ENCODE data around the gene CCDC60.

CCDC60 gene

GRCh38 chr12:119375075-119375882 lies 40.8 kb downstream of the CCDC60 start:
- Histone ChIP-seq H3K4me1 (ENCODE audit: low read depth, poor library complexity, severe bottlenecking) (no peaks in the 10 kb centered on the region), H3K4me2 (no peak overlapping the region), H3K79me2 (ENCODE audit: insufficient read depth, low read depth) (no peaks in the 10 kb centered on the region), H2AFZ (ENCODE audit: low read depth) (no peak overlapping the region), H3K27ac (no peak overlapping the region), H3K9ac (no peak overlapping the region), H3K4me3 (IDR thresholded peaks at IDR 0.05; ENCODE audit: insufficient read depth, low read depth, low read length) (no peak overlapping the region), H3K36me3 (ENCODE audit: insufficient read depth) (no peaks in the 10 kb centered on the region), H3K27me3 (ENCODE audit: insufficient read depth, low read depth) (no peaks in the 10 kb centered on the region), H4K20me1 (ENCODE audit: insufficient read depth) (no peaks in the 10 kb centered on the region)
- no peak for TF ChIP-seq CTCF (conservative IDR thresholded peaks at IDR 0.05; ENCODE audit: low read depth, low read length)

- Histone ChIP-seq H4K20me1 (ENCODE audit: insufficient read depth) (no peaks in the 10 kb centered on the region), H3K4me1 (ENCODE audit: low read depth, poor library complexity, severe bottlenecking) (no peaks in the 10 kb centered on the region), H3K79me2 (ENCODE audit: insufficient read depth, low read depth) (no peaks in the 10 kb centered on the region), H2AFZ (ENCODE audit: low read depth) (no peak overlapping the region), H3K9ac (no peak overlapping the region), H3K27me3 (ENCODE audit: insufficient read depth, low read depth) (no peaks in the 10 kb centered on the region), H3K27ac (no peak overlapping the region), H3K4me2 (no peak overlapping the region), H3K4me3 (IDR thresholded peaks at IDR 0.05; ENCODE audit: insufficient read depth, low read depth, low read length) (no peak overlapping the region), H3K36me3 (ENCODE audit: insufficient read depth) (no peaks in the 10 kb centered on the region)
- TF ChIP-seq CTCF (conservative IDR thresholded peaks at IDR 0.05; ENCODE audit: low read depth, low read length): no peak
These were observed 41.3 kb downstream of the CCDC60 start for GRCh38 chr12:119375883-119376190.

GRCh38 chr12:119378903-119379302 lies 44.4 kb downstream of the CCDC60 start:
- no peak for TF ChIP-seq CTCF (conservative IDR thresholded peaks at IDR 0.05; ENCODE audit: low read depth, low read length)

GRCh38 chr12:119381471-119382235 lies 47.1 kb downstream of the CCDC60 start:
- no peaks in the 10 kb centered on the region for H4K20me1 ChIP-seq (ENCODE audit: insufficient read depth)
- H3K4me2 ChIP-seq: no peak overlapping the region
- TF ChIP-seq CTCF (conservative IDR thresholded peaks at IDR 0.05; ENCODE audit: low read depth, low read length): no peak

More at GRCh38 chr12:119378903-119379302, 44.4 kb downstream of the CCDC60 start:
- Histone ChIP-seq H3K27me3 (ENCODE audit: insufficient read depth, low read depth) (no peaks in the 10 kb centered on the region), H3K9ac (no peak overlapping the region), H3K4me2 (no peak overlapping the region), H4K20me1 (ENCODE audit: insufficient read depth) (no peaks in the 10 kb centered on the region), H2AFZ (ENCODE audit: low read depth) (no peak overlapping the region), H3K4me3 (IDR thresholded peaks at IDR 0.05; ENCODE audit: insufficient read depth, low read depth, low read length) (no peak overlapping the region), H3K79me2 (ENCODE audit: insufficient read depth, low read depth) (no peaks in the 10 kb centered on the region), H3K27ac (no peak overlapping the region), H3K36me3 (ENCODE audit: insufficient read depth) (no peaks in the 10 kb centered on the region), H3K4me1 (ENCODE audit: low read depth, poor library complexity, severe bottlenecking) (no peaks in the 10 kb centered on the region)

More at GRCh38 chr12:119381471-119382235, 47.1 kb downstream of the CCDC60 start:
- Histone ChIP-seq H3K4me3 (IDR thresholded peaks at IDR 0.05; ENCODE audit: insufficient read depth, low read depth, low read length) (no peak overlapping the region), H3K27me3 (ENCODE audit: insufficient read depth, low read depth) (no peaks in the 10 kb centered on the region), H3K9ac (no peak overlapping the region), H3K4me1 (ENCODE audit: low read depth, poor library complexity, severe bottlenecking) (no peaks in the 10 kb centered on the region), H3K79me2 (ENCODE audit: insufficient read depth, low read depth) (no peaks in the 10 kb centered on the region), H3K27ac (no peak overlapping the region), H3K36me3 (ENCODE audit: insufficient read depth) (no peaks in the 10 kb centered on the region), H2AFZ (ENCODE audit: low read depth) (no peak overlapping the region)
